HPDE6-E6E7 (cell line): ENCODE results near the gene ENC1.

Source experiments
- DNase-seq: peaks from one replicate; pipeline ENCODE4 v3.0.0; 2011; ENCODE audit warnings: missing footprints; ENCODE audit errors: extremely low spot score

Gene ENC1

GRCh38 chr5:74631081-74631953, 9.2 kb downstream of the ENC1 start:
- no peak for DNase-seq

DNA sequence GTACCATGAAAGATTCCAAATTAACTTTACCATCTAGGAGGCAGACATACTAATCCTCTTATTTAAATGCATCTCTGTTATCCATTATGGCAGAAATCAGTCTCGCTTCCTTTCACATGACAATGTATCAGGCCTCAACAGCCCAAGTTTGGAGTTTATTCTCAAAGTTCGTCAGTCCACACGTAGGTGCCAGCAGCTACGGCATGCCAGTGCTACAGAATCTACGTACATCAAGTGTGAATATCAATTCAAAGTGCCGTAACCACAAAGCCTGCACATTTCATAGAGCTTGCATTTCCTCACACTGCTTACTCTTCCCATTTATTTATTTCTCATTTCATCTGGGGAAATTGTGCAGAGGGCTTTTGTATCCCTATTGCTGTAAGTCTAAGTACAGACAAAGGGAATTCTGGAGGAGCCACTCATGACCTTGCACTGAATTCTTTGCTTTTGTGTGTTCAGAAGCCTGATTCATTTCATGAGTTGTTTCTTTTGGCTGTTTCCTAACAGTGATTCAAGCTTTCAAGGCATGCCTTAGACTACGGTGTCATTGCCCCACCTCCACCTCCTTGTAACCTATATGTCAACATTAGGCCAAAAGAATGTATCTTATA, 10.0 kb downstream of the ENC1 start:
- peak; percentile 76 for DNase-seq

DNA sequence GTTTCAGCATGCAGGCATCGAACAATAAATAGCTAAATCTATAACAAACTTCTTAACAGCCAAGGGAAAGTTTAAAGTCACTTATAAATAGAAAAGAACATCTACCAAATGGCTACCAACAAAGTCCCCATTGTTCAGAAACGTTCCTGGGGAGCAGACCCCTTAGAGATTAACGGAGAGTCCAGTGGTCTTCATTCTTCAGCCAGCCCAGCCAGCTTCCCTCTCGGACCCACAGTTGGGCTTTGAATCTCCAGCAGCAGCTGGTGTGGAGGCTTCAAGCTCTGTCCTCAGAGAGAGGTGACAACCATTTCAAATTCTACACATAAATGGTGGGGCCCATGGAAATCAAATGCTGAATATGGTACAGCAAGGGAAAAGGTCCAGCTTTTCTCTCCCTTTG, 11.2 kb downstream of the ENC1 start:
- no peak for DNase-seq

DNA sequence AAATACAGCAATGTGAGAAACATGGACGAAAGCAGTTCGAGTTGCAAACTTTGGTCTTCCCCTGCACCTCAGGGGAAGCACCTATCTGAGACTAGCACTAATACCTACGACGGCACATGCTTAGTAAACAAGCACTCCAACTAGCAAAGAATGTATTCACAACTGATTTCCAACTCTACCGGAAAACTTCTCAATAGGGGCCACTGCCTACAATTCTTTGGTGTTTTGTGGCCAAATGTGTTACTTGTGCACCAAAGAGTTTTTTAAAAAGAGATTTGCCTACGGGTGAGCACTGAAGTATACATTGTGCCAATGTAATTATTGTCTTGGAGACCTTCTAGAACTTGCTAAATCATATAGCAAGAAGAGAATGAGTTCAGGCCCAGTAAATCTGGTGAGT, 12.2 kb downstream of the ENC1 start:
- DNase-seq: no peak

GRCh38 chr5:74627646-74628279, 12.8 kb downstream of the ENC1 start:
- DNase-seq: no peak

DNA sequence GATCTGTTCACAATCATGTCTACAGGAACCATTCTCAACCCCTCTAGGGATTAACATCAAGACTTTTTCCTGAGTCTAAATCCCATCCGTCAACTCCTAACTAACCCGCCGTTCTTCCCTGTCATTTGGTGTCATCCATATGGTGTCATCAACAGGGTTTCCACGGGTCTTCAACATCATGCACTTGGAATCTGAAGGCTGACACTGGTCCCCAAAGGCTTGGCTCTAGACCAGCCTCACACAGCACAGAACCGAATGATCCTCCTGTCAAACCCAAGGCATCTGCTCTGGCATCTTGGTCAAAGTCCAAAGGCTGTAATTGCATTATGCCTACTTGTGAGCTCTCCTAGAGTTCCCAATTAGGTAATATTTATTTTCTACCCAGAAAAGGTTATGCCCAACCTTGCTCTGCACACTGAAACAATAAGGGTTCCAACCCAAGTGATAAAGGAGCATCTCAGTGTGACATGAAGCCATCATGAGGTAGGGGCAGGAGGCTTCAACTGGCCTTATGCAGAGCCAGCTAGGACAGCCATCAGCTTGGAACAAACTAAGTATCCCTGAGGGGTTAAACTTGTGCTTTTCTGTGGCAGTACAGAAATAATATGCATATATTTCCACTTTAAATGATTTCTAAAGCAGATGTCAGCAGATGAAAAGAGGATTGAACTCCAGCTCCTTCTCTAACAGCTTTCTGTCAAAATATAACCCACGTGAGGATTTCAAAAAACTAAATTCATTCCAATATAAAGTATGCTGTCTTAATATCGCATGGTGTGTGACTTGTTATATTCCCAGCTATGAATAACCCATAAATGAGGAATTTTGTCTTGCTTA, 13.9 kb downstream of the ENC1 start:
- no peak for DNase-seq

DNA sequence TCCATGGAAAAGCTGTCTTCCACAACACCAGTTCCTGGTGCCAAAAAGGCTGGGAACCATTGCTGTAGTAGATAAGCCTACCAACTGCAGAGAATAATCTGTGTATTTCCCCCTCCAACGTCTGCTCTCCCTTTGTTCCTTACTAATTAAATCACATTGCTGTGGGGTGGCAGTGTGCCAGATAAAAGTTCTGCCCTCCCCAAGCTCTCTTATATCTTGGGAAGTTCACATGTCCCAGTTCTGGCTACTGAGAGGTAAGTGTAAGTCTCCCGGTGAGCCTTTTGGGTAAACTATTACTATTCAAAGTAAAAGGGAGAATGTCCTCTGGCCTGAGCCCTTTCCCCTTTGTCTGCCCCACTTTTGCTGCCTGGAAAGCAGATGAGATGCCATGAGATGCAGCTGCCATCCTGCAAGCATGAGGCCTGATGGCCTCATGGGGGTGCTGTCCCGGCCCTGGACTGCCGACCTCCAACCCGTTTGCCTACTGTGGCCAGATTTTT, 14.7 kb downstream of the ENC1 start:
- no peak for DNase-seq

- DNase-seq: no peak
Measured at GRCh38 chr5:74624931-74625505, 15.5 kb downstream of the ENC1 start.

DNA sequence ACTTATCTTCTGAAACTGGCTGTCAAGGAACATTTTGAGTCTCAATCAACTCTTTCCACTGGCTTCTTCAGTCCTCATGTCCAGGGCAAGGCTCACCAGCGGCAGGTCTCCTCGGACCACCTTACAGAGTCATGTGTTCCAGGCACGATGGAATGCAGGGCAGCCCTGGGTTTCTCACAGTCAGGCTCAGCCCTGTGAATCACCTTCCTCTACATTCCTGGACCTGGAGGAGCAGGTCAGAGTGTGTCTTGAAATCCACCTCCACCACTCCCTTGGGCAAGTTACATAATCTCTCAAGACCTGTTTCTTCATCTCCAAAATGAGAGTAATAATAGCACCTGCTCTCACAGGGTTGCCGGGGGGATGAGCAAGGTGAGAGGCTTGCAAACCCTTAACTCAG, 16.0 kb downstream of the ENC1 start:
- peak; percentile 85 for DNase-seq

GRCh38 chr5:74623748-74624408, 16.6 kb downstream of the ENC1 start:
- no peak for DNase-seq

GRCh38 chr5:74623006-74623611, 17.4 kb downstream of the ENC1 start:
- no peak for DNase-seq

- no peak for DNase-seq
Measured at GRCh38 chr5:74622122-74622521, 18.4 kb downstream of the ENC1 start.

DNA sequence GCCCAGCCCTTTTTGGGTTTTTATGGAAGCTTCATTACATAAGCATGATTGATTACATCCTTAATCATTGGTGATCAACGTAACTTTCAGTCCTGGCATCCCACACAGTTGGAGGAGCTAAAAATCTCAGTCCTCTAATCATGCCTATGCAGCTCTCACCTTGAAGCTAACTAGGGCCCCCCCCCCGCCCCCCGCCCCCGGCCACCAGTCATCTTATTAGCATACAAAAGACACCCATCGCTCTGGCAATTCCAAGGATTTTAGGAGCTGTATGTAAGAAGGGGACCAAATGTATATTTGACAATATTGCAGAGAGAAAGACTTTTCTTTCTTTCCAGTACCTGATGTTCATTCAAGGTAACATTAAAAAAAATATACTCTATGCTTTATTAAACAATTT, 19.0 kb downstream of the ENC1 start:
- no peak for DNase-seq

- DNase-seq: no peak
Measured at GRCh38 chr5:74619308-74619707, 21.2 kb downstream of the ENC1 start.

- no peak for DNase-seq
Measured at GRCh38 chr5:74618106-74618505, 22.4 kb downstream of the ENC1 start.

DNA sequence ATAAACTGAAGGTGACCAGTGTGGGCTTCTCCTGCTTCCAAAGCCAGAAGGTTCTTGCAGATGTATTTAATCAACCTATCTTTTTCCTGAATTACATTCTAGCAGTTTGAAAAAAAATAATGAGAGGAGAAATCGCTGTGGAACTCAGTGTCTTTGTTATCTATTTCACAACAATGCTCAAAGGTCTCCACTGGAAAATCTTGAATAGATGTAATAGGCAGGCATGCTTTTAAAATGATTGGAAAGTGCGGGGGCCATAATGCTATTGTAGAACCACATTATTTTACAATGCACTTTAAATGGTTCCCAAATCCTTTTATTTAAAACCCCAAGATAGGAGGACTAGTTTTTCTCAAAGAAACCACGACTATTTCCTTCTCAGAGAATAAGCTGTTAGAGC, 23.3 kb downstream of the ENC1 start:
- no peak for DNase-seq

DNA sequence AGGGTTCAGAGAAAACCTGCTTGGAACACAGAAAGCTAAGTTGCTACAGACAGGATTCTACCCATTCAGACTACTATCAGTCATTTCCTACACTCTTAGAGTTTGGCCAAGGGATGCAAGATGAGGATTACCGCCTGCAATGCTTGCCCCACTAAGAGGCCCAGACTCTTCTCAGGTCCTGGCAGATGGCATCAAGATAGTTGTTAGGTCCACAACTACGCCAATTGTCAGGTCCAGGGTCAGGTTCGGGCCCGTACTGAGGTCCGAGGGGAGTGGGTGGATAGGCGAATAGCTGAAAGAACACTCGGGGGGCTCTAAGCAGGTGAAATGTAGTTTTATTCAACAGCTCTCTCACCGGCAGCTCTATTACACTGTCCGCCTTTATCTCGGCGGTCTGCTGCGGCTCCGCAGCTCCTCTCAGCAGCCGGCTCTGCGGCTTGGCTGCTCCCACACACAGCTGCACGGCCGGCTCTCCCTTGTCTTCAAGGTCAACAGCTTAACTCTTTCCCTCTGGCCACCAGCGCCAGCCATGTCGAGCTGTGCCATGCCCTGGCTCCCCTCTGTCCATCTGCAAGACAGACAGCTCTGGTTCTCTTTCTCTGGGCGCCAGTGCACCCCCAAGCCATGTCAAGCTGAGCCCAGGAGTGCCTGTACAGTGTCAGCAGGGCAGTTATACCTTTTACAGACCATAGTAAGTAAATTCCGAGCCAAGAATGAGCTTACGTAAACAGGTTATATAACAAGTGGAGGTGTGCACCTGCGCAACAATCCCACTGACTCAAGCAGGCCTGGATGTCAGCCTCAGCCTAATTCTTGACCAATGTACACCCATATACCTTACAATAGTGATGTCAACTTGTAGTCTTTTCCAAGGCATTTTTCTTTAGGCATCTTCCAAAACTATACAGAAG, 24.0 kb downstream of the ENC1 start:
- DNase-seq: no peak

DNA sequence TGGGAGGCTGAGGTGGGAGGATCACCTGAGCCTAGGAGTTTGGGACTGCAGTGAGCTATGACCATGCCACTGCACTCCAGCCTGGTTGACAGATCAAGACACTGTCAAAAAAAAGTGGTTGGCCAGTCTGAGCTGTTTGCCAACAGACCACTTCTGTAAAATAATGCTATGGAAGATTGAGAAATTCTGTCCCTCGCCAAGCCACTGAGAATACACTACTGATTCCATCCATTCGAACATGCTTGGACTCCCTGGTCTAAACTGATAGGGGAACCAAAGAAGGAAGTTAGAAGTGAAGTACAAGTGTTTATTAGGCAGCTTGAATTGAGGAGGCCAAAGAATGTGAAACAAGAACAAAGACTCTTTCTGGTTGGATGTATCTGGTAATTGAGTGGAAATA, 27.2 kb downstream of the ENC1 start:
- DNase-seq: no peak

DNA sequence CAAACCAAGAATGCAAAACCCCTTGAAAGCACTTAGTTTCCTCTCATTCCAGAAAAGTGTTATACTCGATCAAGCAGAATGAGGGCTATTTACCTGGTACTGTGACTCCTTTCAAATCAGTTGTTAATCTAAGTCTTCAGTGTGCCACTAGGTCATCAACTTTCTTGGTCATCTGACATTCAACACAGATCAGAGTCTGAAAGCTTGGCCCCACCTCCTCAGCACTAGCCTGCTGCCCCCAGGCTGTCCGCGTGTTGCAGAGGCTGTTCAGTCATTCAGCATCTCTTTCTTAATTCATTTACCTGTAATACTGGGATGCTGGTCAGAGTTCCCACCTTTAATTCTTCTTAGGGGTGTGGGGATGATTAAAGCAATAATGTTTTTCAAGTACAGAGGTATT, 28.5 kb downstream of the ENC1 start:
- no peak for DNase-seq
